HepG2 (cell line): ENCODE data around the gene CCDC87. TPM values are rescaled to one million over a fixed set of nuclear protein-coding genes. Genes with fewer than 3 reads are reported as not detected.

Experiments
- ATAC-seq: fragments of 200-7000 bp; cut with Tn5 transposase; 3 replicates; pipeline ENCODE4 v1.9.1; 2020; ENCODE audit warnings: mild to moderate bottlenecking, moderate library complexity
- BruUV-seq: library from RNA; stranded (reverse); fragments of 400-500 nt; replicated peaks from 2 replicates; lab custom pipeline; 2021; lab: Mats Ljungman, UMichigan
- CTCF ChIA-PET: fragments of 300-600 bp; formaldehyde crosslinking; extraction: SDS; loops from one replicate; lab custom pipeline; 2021; ENCODE audit warnings: low total read pairs, inconsistent platforms, low intra/inter-chr PET ratio; lab: Yijun Ruan, JAX
- POLR2A ChIA-PET: fragments of 350-600 bp; sonication (Branson Sonifier 250); formaldehyde crosslinking; loops from one replicate; lab custom pipeline; 2020; ENCODE audit warnings: antibody characterized with exemption, inconsistent platforms; lab: Yijun Ruan, JAX
- DNase-seq: peaks from one replicate; pipeline ENCODE4 v3.0.0-alpha.2; 2015; ENCODE audit warnings: low spot score
- FAIRE-seq: peaks from 3 replicates; lab custom pipeline; 2011; peaks lifted over from hg19 to GRCh38; lab: Jason Lieb, UNC
- H2AFZ ChIP-seq: one replicate; pipeline ENCODE4 v1.6.1; 2011; ENCODE audit warnings: low read length, inconsistent platforms
- H3K27ac ChIP-seq: fragments of 300-600 bp; 3 replicates; pipeline ENCODE4 v1.8.0; 2011; ENCODE audit warnings: mixed run types, mild to moderate bottlenecking, mixed read lengths, low read length, inconsistent platforms; ENCODE audit not compliant: insufficient read depth; ENCODE audit errors: extremely low read length
- H3K27me3 ChIP-seq, 2 experiments: fragments of 200-600 bp in 1 of 2; 2 replicates in 1 of 2; 3 replicates in 1 of 2; pipeline versions ENCODE4 v1.6.0 to v1.8.0; 2011; ENCODE audit warnings: low read length in 2 of 2, mild to moderate bottlenecking in 2 of 2, moderate library complexity in 2 of 2, inconsistent platforms in 1 of 2; ENCODE audit not compliant: insufficient read depth in 2 of 2, control insufficient read depth in 1 of 2
- H3K36me3 ChIP-seq, 2 experiments: fragments of 200-600 bp in 1 of 2; replicated peaks in 1 of 2; 2 replicates in 1 of 2; 3 replicates in 1 of 2; pipeline versions ENCODE4 v1.5.1 to v1.8.0; 2011; ENCODE audit warnings: low read length in 2 of 2, inconsistent platforms in 1 of 2; ENCODE audit not compliant: insufficient read depth in 2 of 2, control insufficient read depth in 1 of 2
- H3K4me1 ChIP-seq: 2 replicates; pipeline ENCODE4 v1.5.1; 2012; ENCODE audit warnings: low read length, inconsistent platforms; ENCODE audit not compliant: insufficient read depth
- H3K4me2 ChIP-seq: 2 replicates; pipeline ENCODE4 v1.6.0; 2011; ENCODE audit warnings: low read depth, low read length, inconsistent platforms
- H3K4me3 ChIP-seq, 3 experiments: fragments of 200-600 bp in 1 of 3; sonication (generic), shearing (Covaris generic) in 1 of 3; replicated peaks in 1 of 3; 2 replicates each; pipeline ENCODE4 v1.5.1; 2011 to 2016; ENCODE audit warnings: low read length in 3 of 3, inconsistent platforms in 2 of 3, low read depth in 2 of 3, mild to moderate bottlenecking in 2 of 3, control low read depth in 1 of 3, mixed read lengths in 1 of 3; ENCODE audit not compliant: insufficient read depth in 1 of 3
- H3K79me2 ChIP-seq: one replicate; pipeline ENCODE4 v1.6.1; 2011; ENCODE audit warnings: low read length, inconsistent platforms; ENCODE audit not compliant: insufficient read depth
- H3K9ac ChIP-seq: 2 replicates; pipeline ENCODE4 v1.6.0; 2011; ENCODE audit warnings: mild to moderate bottlenecking, low read depth, low read length, inconsistent platforms; ENCODE audit not compliant: insufficient read depth
- H3K9me3 ChIP-seq: 2 replicates; pipeline ENCODE4 v1.5.1; 2012; ENCODE audit warnings: mild to moderate bottlenecking, low read length
- H4K20me1 ChIP-seq: 2 replicates; pipeline ENCODE4 v1.6.0; 2011; ENCODE audit warnings: inconsistent platforms, mild to moderate bottlenecking, low read length, moderate library complexity; ENCODE audit not compliant: insufficient read depth
- ATF6 ChIP-seq: sonication (generic); formaldehyde crosslinking; conservative IDR thresholded peaks from 2 replicates; pipeline ENCODE4 v1.4.0; 2020; ENCODE audit warnings: missing genetic modification reagents
- IKZF4 ChIP-seq: sonication (generic); formaldehyde crosslinking; IDR thresholded peaks from 2 replicates; pipeline ENCODE4 v1.5.1; 2020; ENCODE audit warnings: borderline replicate concordance, mild to moderate bottlenecking, low read depth, missing genetic modification reagents; ENCODE audit errors: not compliant biosample characterization
- TAF15 ChIP-seq: fragments of 200-400 bp; formaldehyde crosslinking; IDR thresholded peaks from one replicate; pipeline ENCODE4 v1.6.1; 2018; ENCODE audit warnings: mild to moderate bottlenecking, low read depth, low read length; ENCODE audit not compliant: poor library complexity, severe bottlenecking
- ZBTB44 ChIP-seq: sonication (generic); formaldehyde crosslinking; IDR thresholded peaks from 2 replicates; pipeline ENCODE4 v1.4.0; 2020; ENCODE audit warnings: missing genetic modification reagents
- WGBS: methylation state at CpG from one replicate; pipeline ENCODE4 v1.1.6; 2017; ENCODE audit warnings: low lambda C conversion rate; 5-methylcytosine and 5-hydroxymethylcytosine counted together
- in situ Hi-C: cut with HindIII; loops from 2 replicates; pipeline ENCODE4 v1.10.0; 2017; ENCODE audit warnings: low pct_unique_long_range_greater_than_20kb; ENCODE audit not compliant: extremely low pct_ligation_motif_present
- intact Hi-C: fragments of 100-400 bp; cut with micrococcal nuclease; formaldehyde crosslinking; loops from one replicate; pipeline ENCODE4 v1.10.0; 2022; ENCODE audit not compliant: unreplicated experiment
- polyA plus RNA-seq, 8 experiments: library from polyadenylated mRNA; depleted of rRNA in 3 of 8; stranded (reverse) in 7 of 8; unstranded in 1 of 8; fragments of >200 nt; fragmentation: Illumina TruSeq in 4 of 8; extraction: Trizol in 4 of 8; gene quantifications; 2 replicates each; pipeline versions ENCODE4 v1.2.1 to v1.2.3, GENCODE V29; 2011 to 2016; ENCODE audit warnings: low read depth in 4 of 8, missing spikeins in 1 of 8, mixed read lengths in 1 of 8; ENCODE audit not compliant: insufficient read depth in 1 of 8
- total RNA-seq, 5 experiments: library from RNA; depleted of rRNA; stranded (reverse); fragments of >200 nt; fragmentation: Illumina TruSeq; extraction: Trizol; gene quantifications; 2 replicates each; pipeline ENCODE4 v1.2.3, GENCODE V29; 2016; ENCODE audit warnings: low read depth in 1 of 5

Gene CCDC87
- total and polyA plus RNA-seq, 2 of the 13 experiments (the other 11 are each of a cell fraction or from before 2014, with no cell fraction given), result 0.05 to 0.42 TPM

GRCh38 chr11:66548774-66549630 is 43.9 kb downstream of the CCDC87 start:
- WGBS, result 24% methylated on average over 16 of the region's 16 CpGs
- Histone ChIP-seq H4K20me1 (no peaks in the 10 kb centered on the region), H3K4me1 (peaks cover 47% of the 10 kb centered on the region), H3K9me3 (no peaks in the 10 kb centered on the region), H3K79me2 (no peaks in the 10 kb centered on the region), H3K4me3 (no peak overlapping the region), H3K36me3 (no peaks in the 10 kb centered on the region), H3K27ac (no peak overlapping the region), H3K27me3 (peaks cover 2 to 11% of the 10 kb centered on the region in 2 experiments; a peak in 4 of 5 replicates), H3K9ac (no peak overlapping the region), H2AFZ (no peak overlapping the region), H3K4me2 (no peak overlapping the region)
- DNase-seq (no peak), FAIRE-seq (no peak), ATAC-seq (no peak)
- intact Hi-C loops (no loop called here), in situ Hi-C loops (no loop called here)
- TF ChIP-seq TAF15 (no peak), ZBTB44 (CRISPR knock-in tag) (no peak), ATF6 (CRISPR knock-in tag) (no peak), IKZF4 (CRISPR knock-in tag) (no peak)
- POLR2A ChIA-PET, result interaction anchor here (1.2 kb wide), 1 partner anchor 129 kb away, joined by 3 read pairs; no protein-coding TSS in a partner anchor
- CTCF ChIA-PET, result no interaction called here
- BruUV-seq, result no TSS peak
